ENCODE data around the gene MAML3.

MAML3 gene

GRCh38 chr4:140096483-140096861 is 57.5 kb downstream of the MAML3 start:
- no peak for DNase-seq
- no peak for TF ChIP-seq GATA1 (IDR thresholded peaks at IDR 0.05; ENCODE audit: low read depth, low read length)
- TF ChIP-seq POLR2A (IDR thresholded peaks at IDR 0.05; ENCODE audit: low read length), result no peak

GRCh38 chr4:140095694-140096482 is 58.1 kb downstream of the MAML3 start:
- TF ChIP-seq GATA1 (IDR thresholded peaks at IDR 0.05; ENCODE audit: low read depth, low read length), result no peak
- TF ChIP-seq POLR2A (IDR thresholded peaks at IDR 0.05; ENCODE audit: low read length), result peak; percentile 83
- peak; percentile 43 to 67 for DNase-seq

GRCh38 chr4:140094438-140095420 is 59.3 kb downstream of the MAML3 start:
- DNase-seq, result peak; percentile 18 to 32
- no peak for TF ChIP-seq POLR2A (IDR thresholded peaks at IDR 0.05; ENCODE audit: low read length)
- no peak for TF ChIP-seq GATA1 (IDR thresholded peaks at IDR 0.05; ENCODE audit: low read depth, low read length)

- DNase-seq, result peak in 1 of 2 experiments; percentile 6
- TF ChIP-seq POLR2A (IDR thresholded peaks at IDR 0.05; ENCODE audit: low read length) (no peak), GATA1 (IDR thresholded peaks at IDR 0.05; ENCODE audit: low read depth, low read length) (no peak)
Measured at GRCh38 chr4:140092094-140092851, 61.7 kb downstream of the MAML3 start.

- no peak for DNase-seq
- no peak for TF ChIP-seq POLR2A (IDR thresholded peaks at IDR 0.05; ENCODE audit: low read length)
- no peak for TF ChIP-seq GATA1 (IDR thresholded peaks at IDR 0.05; ENCODE audit: low read depth, low read length)
Measured at GRCh38 chr4:140091305-140091704, 62.7 kb downstream of the MAML3 start.

GRCh38 chr4:140090215-140090731 is 63.7 kb downstream of the MAML3 start:
- no peak for DNase-seq
- no peak for TF ChIP-seq POLR2A (IDR thresholded peaks at IDR 0.05; ENCODE audit: low read length)
- TF ChIP-seq GATA1 (IDR thresholded peaks at IDR 0.05; ENCODE audit: low read depth, low read length), result no peak

- TF ChIP-seq POLR2A (IDR thresholded peaks at IDR 0.05; ENCODE audit: low read length), result no peak
- DNase-seq, result no peak
Measured at GRCh38 chr4:140089216-140089615, 64.8 kb downstream of the MAML3 start.

GRCh38 chr4:140088323-140088967 is 65.5 kb downstream of the MAML3 start:
- no peak for TF ChIP-seq POLR2A (IDR thresholded peaks at IDR 0.05; ENCODE audit: low read length)
- TF ChIP-seq GATA1 (IDR thresholded peaks at IDR 0.05; ENCODE audit: low read depth, low read length), result no peak
- no peak for DNase-seq

- no peak for TF ChIP-seq POLR2A (IDR thresholded peaks at IDR 0.05; ENCODE audit: low read length)
- TF ChIP-seq GATA1 (IDR thresholded peaks at IDR 0.05; ENCODE audit: low read depth, low read length), result no peak
- DNase-seq, result no peak
Measured at GRCh38 chr4:140085881-140086280, 68.1 kb downstream of the MAML3 start.

- DNase-seq, result no peak
- no peak for TF ChIP-seq GATA1 (IDR thresholded peaks at IDR 0.05; ENCODE audit: low read depth, low read length)
- no peak for TF ChIP-seq POLR2A (IDR thresholded peaks at IDR 0.05; ENCODE audit: low read length)
Measured at GRCh38 chr4:140085062-140085622, 68.8 kb downstream of the MAML3 start.

- TF ChIP-seq GATA1 (IDR thresholded peaks at IDR 0.05; ENCODE audit: low read depth, low read length) (no peak), POLR2A (IDR thresholded peaks at IDR 0.05; ENCODE audit: low read length) (no peak)
- no peak for DNase-seq
Measured at GRCh38 chr4:140084385-140084784, 69.6 kb downstream of the MAML3 start.

- no peak for DNase-seq
- no peak for TF ChIP-seq POLR2A (IDR thresholded peaks at IDR 0.05; ENCODE audit: low read length)
- no peak for TF ChIP-seq GATA1 (IDR thresholded peaks at IDR 0.05; ENCODE audit: low read depth, low read length)
Measured at GRCh38 chr4:140082391-140082755, 71.6 kb downstream of the MAML3 start.
